ENCODE results near the gene SNTG2. TPM values are rescaled to one million over a fixed set of nuclear protein-coding genes. Genes with fewer than 3 reads are reported as not detected.

The SNTG2 gene
- total RNA-seq, 1 donor from 2014 or later = 23.2 TPM

GRCh38 chr2:920999-921398 lies 29.6 kb upstream of the SNTG2 start:
- H3K27me3 Mint-ChIP-seq (ENCODE audit: unreplicated experiment) = peaks cover 1% of the 10 kb centered on the region
- DNase-seq (ENCODE audit: low spot score) = no peak
- H3K27ac Mint-ChIP-seq (ENCODE audit: unreplicated experiment) = no peak overlapping the region
- TF ChIP-seq, protein P1, sequence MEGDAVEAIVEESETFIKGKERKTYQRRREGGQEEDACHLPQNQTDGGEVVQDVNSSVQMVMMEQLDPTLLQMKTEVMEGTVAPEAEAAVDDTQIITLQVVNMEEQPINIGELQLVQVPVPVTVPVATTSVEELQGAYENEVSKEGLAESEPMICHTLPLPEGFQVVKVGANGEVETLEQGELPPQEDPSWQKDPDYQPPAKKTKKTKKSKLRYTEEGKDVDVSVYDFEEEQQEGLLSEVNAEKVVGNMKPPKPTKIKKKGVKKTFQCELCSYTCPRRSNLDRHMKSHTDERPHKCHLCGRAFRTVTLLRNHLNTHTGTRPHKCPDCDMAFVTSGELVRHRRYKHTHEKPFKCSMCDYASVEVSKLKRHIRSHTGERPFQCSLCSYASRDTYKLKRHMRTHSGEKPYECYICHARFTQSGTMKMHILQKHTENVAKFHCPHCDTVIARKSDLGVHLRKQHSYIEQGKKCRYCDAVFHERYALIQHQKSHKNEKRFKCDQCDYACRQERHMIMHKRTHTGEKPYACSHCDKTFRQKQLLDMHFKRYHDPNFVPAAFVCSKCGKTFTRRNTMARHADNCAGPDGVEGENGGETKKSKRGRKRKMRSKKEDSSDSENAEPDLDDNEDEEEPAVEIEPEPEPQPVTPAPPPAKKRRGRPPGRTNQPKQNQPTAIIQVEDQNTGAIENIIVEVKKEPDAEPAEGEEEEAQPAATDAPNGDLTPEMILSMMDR (IDR thresholded peaks at IDR 0.05; ENCODE audit: unreplicated experiment) = no peak
- H3K4me3 Mint-ChIP-seq (ENCODE audit: unreplicated experiment) = no peak overlapping the region
- H3K9me3 Mint-ChIP-seq (ENCODE audit: unreplicated experiment) = no peaks in the 10 kb centered on the region
- H3K4me1 Mint-ChIP-seq (ENCODE audit: unreplicated experiment) = no peaks in the 10 kb centered on the region
- H3K36me3 Mint-ChIP-seq (ENCODE audit: low read depth, unreplicated experiment) = no peaks in the 10 kb centered on the region

DNA sequence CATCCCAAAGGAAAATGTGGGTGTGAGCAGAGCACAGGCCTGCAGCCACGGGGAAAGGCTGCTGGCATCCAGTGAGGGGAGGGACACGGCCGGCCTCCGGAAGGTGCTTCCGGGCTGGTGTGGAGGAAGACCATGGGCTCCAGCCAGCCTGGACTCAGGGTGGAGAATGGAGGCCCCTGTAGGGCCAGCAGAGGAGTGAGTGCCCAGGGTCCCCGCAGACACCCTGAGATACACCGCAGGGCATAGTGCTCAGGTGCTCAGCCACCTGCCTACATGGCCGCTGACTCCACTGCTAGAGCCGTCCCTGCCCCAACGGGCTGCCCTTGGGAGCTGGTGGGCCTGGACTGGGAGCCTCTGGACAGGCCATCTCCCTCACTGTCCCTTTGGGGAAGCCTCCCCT lies 28.5 kb upstream of the SNTG2 start:
- Mint-ChIP-seq H3K9me3 (ENCODE audit: unreplicated experiment) (no peaks in the 10 kb centered on the region), H3K27me3 (ENCODE audit: unreplicated experiment) (no peaks in the 10 kb centered on the region), H3K27ac (ENCODE audit: unreplicated experiment) (no peak overlapping the region), H3K4me1 (ENCODE audit: unreplicated experiment) (no peaks in the 10 kb centered on the region), H3K36me3 (ENCODE audit: low read depth, unreplicated experiment) (no peaks in the 10 kb centered on the region), H3K4me3 (ENCODE audit: unreplicated experiment) (no peak overlapping the region)
- DNase-seq (ENCODE audit: low spot score) = no peak
- TF ChIP-seq, protein P1 (IDR thresholded peaks at IDR 0.05; ENCODE audit: unreplicated experiment) = no peak

GRCh38 chr2:923832-924601 lies 26.6 kb upstream of the SNTG2 start:
- DNase-seq (ENCODE audit: low spot score) = no peak
- TF ChIP-seq, protein P1 (IDR thresholded peaks at IDR 0.05; ENCODE audit: unreplicated experiment) = no peak
- H3K36me3 Mint-ChIP-seq (ENCODE audit: low read depth, unreplicated experiment) = no peaks in the 10 kb centered on the region
- no peaks in the 10 kb centered on the region for H3K9me3 Mint-ChIP-seq (ENCODE audit: unreplicated experiment)
- H3K27ac Mint-ChIP-seq (ENCODE audit: unreplicated experiment) = no peak overlapping the region
- no peaks in the 10 kb centered on the region for H3K27me3 Mint-ChIP-seq (ENCODE audit: unreplicated experiment)
- no peaks in the 10 kb centered on the region for H3K4me1 Mint-ChIP-seq (ENCODE audit: unreplicated experiment)
- H3K4me3 Mint-ChIP-seq (ENCODE audit: unreplicated experiment) = no peak overlapping the region

GRCh38 chr2:924701-925100 lies 25.9 kb upstream of the SNTG2 start:
- Mint-ChIP-seq H3K4me1 (ENCODE audit: unreplicated experiment) (no peaks in the 10 kb centered on the region), H3K27ac (ENCODE audit: unreplicated experiment) (no peak overlapping the region), H3K9me3 (ENCODE audit: unreplicated experiment) (no peaks in the 10 kb centered on the region), H3K27me3 (ENCODE audit: unreplicated experiment) (no peaks in the 10 kb centered on the region), H3K4me3 (ENCODE audit: unreplicated experiment) (no peak overlapping the region), H3K36me3 (ENCODE audit: low read depth, unreplicated experiment) (no peaks in the 10 kb centered on the region)
- no peak for DNase-seq (ENCODE audit: low spot score)
- TF ChIP-seq, protein P1 (IDR thresholded peaks at IDR 0.05; ENCODE audit: unreplicated experiment) = no peak

GRCh38 chr2:925309-925708 lies 25.3 kb upstream of the SNTG2 start:
- DNase-seq (ENCODE audit: low spot score) = no peak
- Mint-ChIP-seq H3K4me3 (ENCODE audit: unreplicated experiment) (no peak overlapping the region), H3K27ac (ENCODE audit: unreplicated experiment) (no peak overlapping the region), H3K4me1 (ENCODE audit: unreplicated experiment) (no peaks in the 10 kb centered on the region), H3K27me3 (ENCODE audit: unreplicated experiment) (no peaks in the 10 kb centered on the region), H3K9me3 (ENCODE audit: unreplicated experiment) (no peaks in the 10 kb centered on the region), H3K36me3 (ENCODE audit: low read depth, unreplicated experiment) (no peaks in the 10 kb centered on the region)
- TF ChIP-seq, protein P1 (IDR thresholded peaks at IDR 0.05; ENCODE audit: unreplicated experiment) = no peak

All from endothelial cell (in vitro differentiated cells).